Lower leg skin (tissue), 4 donors: ENCODE results near the gene OR8S1. TPM values are rescaled to one million over a fixed set of nuclear protein-coding genes. Genes with fewer than 3 reads are reported as not detected.

Source experiments
- DNase-seq, 2 donors: peaks; one replicate each; pipeline ENCODE4 v3.0.0-alpha.2; 2019; ENCODE audit warnings: low spot score in 2 of 2
- H3K4me3 ChIP-seq: fragments of 200-600 bp; sonication (generic); 2 replicates; pipeline ENCODE4 v1.5.1; 2017; ENCODE audit warnings: mild to moderate bottlenecking, low read depth; ENCODE audit not compliant: poor library complexity, severe bottlenecking
- CTCF ChIP-seq, 3 donors: fragments of 450-650 bp; IDR thresholded peaks; one replicate each; pipeline ENCODE4 v1.5.1; 2016; ENCODE audit warnings: antibody characterized with exemption in 3 of 3, mild to moderate bottlenecking in 3 of 3, moderate library complexity in 2 of 3
- POLR2A ChIP-seq, 2 donors: fragments of 450-650 bp; IDR thresholded peaks; one replicate each; pipeline ENCODE4 v1.6.1; 2016 to 2017; ENCODE audit warnings: antibody characterized with exemption in 2 of 2, mild to moderate bottlenecking in 1 of 2, moderate library complexity in 1 of 2
- WGBS, 2 donors: methylation state at CpG; one replicate each; pipeline ENCODE4 v1.1.5; 2018; 5-methylcytosine and 5-hydroxymethylcytosine counted together
- intact Hi-C: fragments of 100-400 bp; cut with DNase I; formaldehyde crosslinking; loops from one replicate; pipeline ENCODE4 v1.15.0; 2023; ENCODE audit warnings: low total_unique reads
- total RNA-seq, 4 donors: library from RNA; depleted of rRNA; stranded (reverse); fragments of >200 nt; gene quantifications; one replicate each; pipeline ENCODE4 v1.1.0, GENCODE V29; 2016

OR8S1 gene
- total RNA-seq, 4 donors from 2014 or later = not detected

DNA sequence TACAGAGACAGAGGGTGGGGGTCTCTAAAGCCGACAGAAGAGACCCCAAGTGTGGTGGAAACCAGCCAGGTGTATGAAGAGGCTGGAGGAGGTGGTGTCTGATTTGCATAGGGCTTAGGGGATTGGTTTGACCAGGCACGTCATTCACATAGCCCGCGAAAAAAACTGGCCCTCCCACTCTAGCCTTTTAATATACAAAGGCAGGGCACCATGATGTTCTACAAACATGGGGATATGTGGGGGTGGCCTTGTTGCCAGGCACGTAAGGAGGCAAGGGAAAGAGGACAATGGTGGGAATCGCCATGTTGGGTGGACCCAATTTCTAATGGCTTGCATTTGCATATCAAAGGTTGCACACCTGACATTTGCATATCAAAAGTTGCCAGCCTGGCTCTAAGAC lies 31.2 kb downstream of the OR8S1 start:
- TF ChIP-seq POLR2A (IDR thresholded peaks at IDR 0.05) = no peak
- no peak for TF ChIP-seq CTCF (IDR thresholded peaks at IDR 0.05)
- DNase-seq = no peak
- no peak overlapping the region for H3K4me3 ChIP-seq
- 62 to 78% methylated on average over 6 of the region's 6 CpGs for WGBS, 2 donors
- intact Hi-C loops = no loop called here

GRCh38 chr12:48557919-48558318 lies 32.5 kb downstream of the OR8S1 start:
- WGBS, 2 donors = 77 to 95% methylated on average over 4 of the region's 4 CpGs
- intact Hi-C loops = no loop called here

GRCh38 chr12:48567731-48568130 lies 42.3 kb downstream of the OR8S1 start:
- no peak overlapping the region for H3K4me3 ChIP-seq
- TF ChIP-seq CTCF (IDR thresholded peaks at IDR 0.05) (no peak), POLR2A (IDR thresholded peaks at IDR 0.05) (no peak)
- 83 to 89% methylated on average over 4 of the region's 4 CpGs for WGBS, 2 donors
- intact Hi-C loops = no loop called here
- no peak for DNase-seq

More at GRCh38 chr12:48557919-48558318, 32.5 kb downstream of the OR8S1 start:
- TF ChIP-seq CTCF (IDR thresholded peaks at IDR 0.05) (no peak), POLR2A (IDR thresholded peaks at IDR 0.05) (no peak)
- H3K4me3 ChIP-seq = no peak overlapping the region
- DNase-seq = no peak

GRCh38 chr12:48569946-48570345 lies 44.5 kb downstream of the OR8S1 start, which contains the start of gene LALBA:
Gene LALBA, minus strand, starts transcription at chr12:48570046. Its CDS starts 26 bp downstream, at chr12:48570020.
- TF ChIP-seq CTCF (IDR thresholded peaks at IDR 0.05) = no peak
- no peak for TF ChIP-seq POLR2A (IDR thresholded peaks at IDR 0.05)
- WGBS, 2 donors = 47 to 50% methylated on average over 1 of the region's 1 CpG
- no peak for DNase-seq
- H3K4me3 ChIP-seq = no peak within 1 kb of the TSS
- intact Hi-C loops = no loop called here

- TF ChIP-seq CTCF (IDR thresholded peaks at IDR 0.05) (no peak), POLR2A (IDR thresholded peaks at IDR 0.05) (no peak)
- H3K4me3 ChIP-seq = no peak overlapping the region
- WGBS, 2 donors = 44 to 47% methylated on average over 5 of the region's 5 CpGs
- no peak for DNase-seq
- intact Hi-C loops = no loop called here
Measured at GRCh38 chr12:48572326-48572725, 46.9 kb downstream of the OR8S1 start.

Other genes with a start within 250 kb of the OR8S1 start
- gene ZNF641, start 174.7 kb upstream of the OR8S1 start, total RNA-seq = 10 to 100 TPM in 3 of 4 donors, 1 to 10 TPM in 1; 7.8 to 14.1 (median 12.1) TPM
- not detected for gene ANP32D, start 53.1 kb upstream of the OR8S1 start, total RNA-seq
- not detected for gene C12orf54, start 43.1 kb upstream of the OR8S1 start, total RNA-seq
- not detected for gene LALBA, start 44.4 kb downstream of the OR8S1 start, total RNA-seq
- gene KANSL2, start 156.6 kb downstream of the OR8S1 start, total RNA-seq = 100 to 1,000 TPM in 1 of 4 donors, 10 to 100 TPM in 3; 45.9 to 106 (median 60.6) TPM
- 10 to 100 TPM; 19.3 to 34.9 (median 31.5) TPM for gene CCNT1, start 191.1 kb downstream of the OR8S1 start, total RNA-seq